ENCODE measurements around the gene SEMA4C.

DNA sequence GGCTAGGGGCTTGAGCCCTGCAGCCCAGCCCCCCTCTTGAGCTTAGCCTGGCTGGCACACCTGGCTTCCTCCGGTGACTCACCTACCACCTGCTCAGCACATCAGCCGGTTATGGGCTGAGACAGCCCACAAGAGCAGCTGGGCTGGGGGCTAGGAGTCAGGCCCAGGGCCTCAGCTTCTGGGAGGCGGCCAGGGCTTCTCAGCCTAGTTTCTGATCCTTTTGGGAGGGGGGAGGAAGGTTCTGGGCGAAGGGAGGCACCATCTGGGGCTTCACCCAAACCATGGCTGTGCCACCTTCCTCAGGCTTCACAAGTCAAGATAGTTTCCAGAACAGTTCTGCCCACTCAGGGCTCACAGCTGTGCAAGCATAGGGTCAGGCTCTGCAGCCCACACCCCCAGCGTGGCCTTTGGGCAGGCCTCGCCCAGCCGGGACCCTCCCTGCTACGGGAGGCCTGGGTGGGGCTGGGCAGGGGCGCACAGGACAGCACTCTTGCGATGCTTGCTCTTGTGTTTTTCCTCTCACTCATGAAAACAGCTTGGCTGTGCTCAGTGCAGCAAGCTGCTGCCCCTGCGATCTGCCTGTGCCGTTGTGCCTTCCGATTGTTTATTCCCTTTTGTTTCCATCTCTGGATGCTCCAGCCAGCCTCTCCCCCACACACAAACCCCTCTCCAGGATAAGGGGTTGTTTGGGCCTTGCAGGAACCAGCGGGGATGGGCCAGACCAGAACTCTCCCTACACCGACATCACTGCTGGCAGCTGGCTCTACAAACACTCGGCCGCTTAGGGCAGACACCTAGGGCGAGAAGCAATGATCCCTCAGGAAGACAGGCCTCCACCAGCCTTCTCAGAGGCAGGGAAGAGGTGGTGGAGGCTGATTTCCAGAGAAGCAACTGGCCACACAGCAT lies 26.1 kb upstream of the SEMA4C start:
- TF ChIP-seq POLR2AphosphoS5 (IDR thresholded peaks at IDR 0.05; ENCODE audit: borderline replicate concordance, low read depth, low read length) (no peak), EZH2 (IDR thresholded peaks at IDR 0.05) (no peak)

All from SK-N-MC (cell line).